Naive thymus-derived CD4-positive, alpha-beta T cell (primary cell): Measurements from ENCODE around the gene NRG3. TPM values are rescaled to one million over a fixed set of nuclear protein-coding genes. Genes with fewer than 3 reads are reported as not detected.

Experiments
- ATAC-seq: fragments of 150-1000 bp; cut with Tn5 transposase; 2 replicates; pipeline ENCODE4 v1.10.0; 2021; ENCODE audit warnings: mild to moderate bottlenecking, moderate library complexity
- CTCF ChIA-PET: fragments of 350-600 bp; sonication (Branson Sonifier 250); formaldehyde crosslinking; loops from one replicate; lab custom pipeline; 2021; ENCODE audit warnings: antibody characterized with exemption; lab: Charles Lee
- POLR2A ChIA-PET: fragments of 350-600 bp; sonication (Branson Sonifier 250); formaldehyde crosslinking; loops from one replicate; lab custom pipeline; 2021; ENCODE audit warnings: antibody characterized with exemption, inconsistent platforms; lab: Charles Lee
- DNase-seq, 9 donors: peaks; one replicate each; pipeline versions ENCODE4 v3.0.0 to v3.0.0-alpha.2; 2020 to 2022; ENCODE audit warnings: mixed read lengths in 1 of 9
- H3K27ac ChIP-seq: one replicate; pipeline ENCODE4 v1.7.0; 2013; ENCODE audit warnings: mild to moderate bottlenecking, low read depth, low read length, moderate library complexity
- H3K27me3 ChIP-seq, 2 donors: one replicate each; pipeline ENCODE4 v1.7.0; 2013; ENCODE audit warnings: low read length in 2 of 2, mild to moderate bottlenecking in 2 of 2, moderate library complexity in 2 of 2; ENCODE audit not compliant: control insufficient read depth in 2 of 2, insufficient read depth in 2 of 2
- H3K36me3 ChIP-seq, 3 experiments: 1 replicate in 2 of 3; 2 replicates in 1 of 3; pipeline ENCODE4 v1.7.0; 2013; ENCODE audit warnings: low read length in 3 of 3, mild to moderate bottlenecking in 3 of 3, moderate library complexity in 1 of 3; ENCODE audit not compliant: insufficient read depth in 3 of 3, control insufficient read depth in 2 of 3
- H3K4me1 ChIP-seq, 2 donors: one replicate each; pipeline ENCODE4 v1.7.0; 2013; ENCODE audit warnings: low read length in 2 of 2, mild to moderate bottlenecking in 2 of 2, moderate library complexity in 1 of 2; ENCODE audit not compliant: control insufficient read depth in 2 of 2, insufficient read depth in 2 of 2
- H3K4me3 ChIP-seq: 2 replicates; pipeline ENCODE4 v1.7.0; 2013; ENCODE audit warnings: mild to moderate bottlenecking, low read length
- H3K9me3 ChIP-seq, 3 experiments: 1 replicate in 2 of 3; 2 replicates in 1 of 3; pipeline ENCODE4 v1.7.0; 2013; ENCODE audit warnings: low read length in 3 of 3; ENCODE audit not compliant: control insufficient read depth in 2 of 3
- H3K27ac Mint-ChIP-seq, 9 donors: one replicate each; pipeline ENCODE4 v1.8.0; 2020 to 2022; ENCODE audit warnings: mixed read lengths in 9 of 9, mild to moderate bottlenecking in 8 of 9, moderate library complexity in 5 of 9, inconsistent platforms in 2 of 9
- H3K27me3 Mint-ChIP-seq, 5 donors: one replicate each; pipeline ENCODE4 v1.8.0; 2021 to 2022; ENCODE audit warnings: mixed read lengths in 5 of 5, mild to moderate bottlenecking in 1 of 5
- H3K36me3 Mint-ChIP-seq, 5 donors: one replicate each; pipeline ENCODE4 v1.8.0; 2020 to 2022; ENCODE audit warnings: mixed read lengths in 5 of 5, mild to moderate bottlenecking in 3 of 5, inconsistent platforms in 1 of 5
- H3K4me1 Mint-ChIP-seq, 7 donors: one replicate each; pipeline ENCODE4 v1.8.0; 2020 to 2022; ENCODE audit warnings: mixed read lengths in 7 of 7, mild to moderate bottlenecking in 3 of 7, inconsistent platforms in 1 of 7
- H3K4me3 Mint-ChIP-seq, 10 donors: one replicate each; pipeline ENCODE4 v1.8.0; 2020 to 2022; ENCODE audit warnings: mild to moderate bottlenecking in 10 of 10, mixed read lengths in 10 of 10, moderate library complexity in 6 of 10, inconsistent platforms in 2 of 10
- H3K9me3 Mint-ChIP-seq, 11 donors: one replicate each; pipeline ENCODE4 v1.8.0; 2020 to 2022; ENCODE audit warnings: mixed read lengths in 11 of 11, mild to moderate bottlenecking in 4 of 11, inconsistent platforms in 1 of 11, moderate library complexity in 1 of 11
- intact Hi-C, 2 donors: fragments of 100-400 bp; cut with micrococcal nuclease; formaldehyde crosslinking; loops; one replicate each; pipeline ENCODE4 v1.15.1; 2023
- polyA plus RNA-seq, 2 donors: library from polyadenylated mRNA; unstranded; fragments of 300-500 nt; fragmentation: Illumina TruSeq; gene quantifications; one replicate each; pipeline ENCODE4 v1.2.3, GENCODE V29; 2021
- total RNA-seq, 6 experiments: library from RNA in 5 of 6; stranded (reverse) in 5 of 6; gene quantifications; 1 replicate in 5 of 6; 2 replicates in 1 of 6; pipeline ENCODE4 v1.2.3 and lab custom pipeline; 2021 to 2026

The NRG3 gene
- total and polyA plus RNA-seq, 7 experiments from 2014 or later = not detected

- Mint-ChIP-seq H3K4me1 (no peaks in the 10 kb centered on the region), H3K4me3 (no peak overlapping the region), H3K36me3 (no peaks in the 10 kb centered on the region), H3K9me3 (peaks cover 0 to 18% (median 3%) of the 10 kb centered on the region in 11 donors), H3K27ac (no peak overlapping the region), H3K27me3 (no peaks in the 10 kb centered on the region)
- DNase-seq (no peak), ATAC-seq (no peak)
- no peaks in the 10 kb centered on the region for H3K27me3 ChIP-seq
- intact Hi-C loops = no loop called here
- no peaks in the 10 kb centered on the region for H3K4me1 ChIP-seq
- ChIA-PET CTCF (no interaction called here), POLR2A (no interaction called here)
- H3K27ac ChIP-seq = no peak overlapping the region
- H3K36me3 ChIP-seq = no peaks in the 10 kb centered on the region
- H3K9me3 ChIP-seq = no peaks in the 10 kb centered on the region
- H3K4me3 ChIP-seq = no peak overlapping the region
These were observed 990.4 kb downstream of the NRG3 start for GRCh38 chr10:82865366-82865765.

GRCh38 chr10:82866424-82867020 lies 991.5 kb downstream of the NRG3 start:
- Mint-ChIP-seq H3K27me3 (no peaks in the 10 kb centered on the region), H3K36me3 (no peaks in the 10 kb centered on the region), H3K9me3 (peaks cover 0 to 16% (median 3%) of the 10 kb centered on the region in 11 donors), H3K4me3 (no peak overlapping the region), H3K4me1 (no peaks in the 10 kb centered on the region), H3K27ac (no peak overlapping the region)
- H3K4me3 ChIP-seq = no peak overlapping the region
- H3K9me3 ChIP-seq = no peaks in the 10 kb centered on the region
- no peaks in the 10 kb centered on the region for H3K27me3 ChIP-seq
- H3K36me3 ChIP-seq = no peaks in the 10 kb centered on the region
- ATAC-seq = no peak
- intact Hi-C loops = no loop called here
- no peak overlapping the region for H3K27ac ChIP-seq
- ChIA-PET CTCF (no interaction called here), POLR2A (no interaction called here)
- no peaks in the 10 kb centered on the region for H3K4me1 ChIP-seq
- no peak for DNase-seq

- intact Hi-C loops = no loop called here
- H3K36me3 Mint-ChIP-seq = no peaks in the 10 kb centered on the region
- no peak overlapping the region for H3K27ac Mint-ChIP-seq
- no peak overlapping the region for H3K27ac ChIP-seq
- H3K27me3 Mint-ChIP-seq = no peaks in the 10 kb centered on the region
- peaks cover 0 to 11% (median 3%) of the 10 kb centered on the region in 11 donors for H3K9me3 Mint-ChIP-seq
- no peak overlapping the region for H3K4me3 ChIP-seq
- DNase-seq = no peak
- H3K4me1 Mint-ChIP-seq = no peaks in the 10 kb centered on the region
- POLR2A ChIA-PET = no interaction called here
- no peaks in the 10 kb centered on the region for H3K9me3 ChIP-seq
- no peaks in the 10 kb centered on the region for H3K4me1 ChIP-seq
- ATAC-seq = no peak
- H3K4me3 Mint-ChIP-seq = no peak overlapping the region
- no peaks in the 10 kb centered on the region for H3K27me3 ChIP-seq
- CTCF ChIA-PET = no interaction called here
- no peaks in the 10 kb centered on the region for H3K36me3 ChIP-seq
These were observed 992.1 kb downstream of the NRG3 start for GRCh38 chr10:82867056-82867455.

GRCh38 chr10:82874671-82875070 lies 999.7 kb downstream of the NRG3 start:
- Histone ChIP-seq H3K4me1 (no peaks in the 10 kb centered on the region), H3K4me3 (no peak overlapping the region), H3K27ac (no peak overlapping the region), H3K36me3 (no peaks in the 10 kb centered on the region), H3K27me3 (no peaks in the 10 kb centered on the region), H3K9me3 (no peaks in the 10 kb centered on the region)
- H3K27me3 Mint-ChIP-seq = no peaks in the 10 kb centered on the region
- H3K4me1 Mint-ChIP-seq = no peaks in the 10 kb centered on the region
- H3K4me3 Mint-ChIP-seq = no peak overlapping the region
- no peak overlapping the region for H3K27ac Mint-ChIP-seq
- ChIA-PET POLR2A (no interaction called here), CTCF (no interaction called here)
- intact Hi-C loops = no loop called here
- H3K36me3 Mint-ChIP-seq = no peaks in the 10 kb centered on the region
- peaks cover 0 to 11% (median 1%) of the 10 kb centered on the region in 11 donors for H3K9me3 Mint-ChIP-seq
- DNase-seq (no peak), ATAC-seq (no peak)

- H3K4me3 Mint-ChIP-seq = no peak overlapping the region
- CTCF ChIA-PET = no interaction called here
- no peaks in the 10 kb centered on the region for H3K4me1 Mint-ChIP-seq
These were observed 1005.8 kb downstream of the NRG3 start for GRCh38 chr10:82880776-82881290.

GRCh38 chr10:82882722-82883121 lies 1007.7 kb downstream of the NRG3 start:
- Histone ChIP-seq H3K4me1 (no peaks in the 10 kb centered on the region), H3K9me3 (no peaks in the 10 kb centered on the region), H3K36me3 (no peaks in the 10 kb centered on the region), H3K4me3 (no peak overlapping the region), H3K27ac (no peak overlapping the region), H3K27me3 (no peaks in the 10 kb centered on the region)
- H3K27me3 Mint-ChIP-seq = no peaks in the 10 kb centered on the region
- DNase-seq (no peak), ATAC-seq (no peak)
- ChIA-PET POLR2A (no interaction called here), CTCF (no interaction called here)
- H3K27ac Mint-ChIP-seq = no peak overlapping the region
- no peaks in the 10 kb centered on the region for H3K4me1 Mint-ChIP-seq
- no peak overlapping the region for H3K4me3 Mint-ChIP-seq
- peaks cover 0 to 13% (median 5%) of the 10 kb centered on the region in 11 donors for H3K9me3 Mint-ChIP-seq
- H3K36me3 Mint-ChIP-seq = no peaks in the 10 kb centered on the region
- intact Hi-C loops = no loop called here

More at GRCh38 chr10:82880776-82881290, 1005.8 kb downstream of the NRG3 start:
- Histone ChIP-seq H3K27me3 (no peaks in the 10 kb centered on the region), H3K4me1 (no peaks in the 10 kb centered on the region), H3K27ac (no peak overlapping the region), H3K36me3 (no peaks in the 10 kb centered on the region), H3K9me3 (no peaks in the 10 kb centered on the region), H3K4me3 (no peak overlapping the region)
- ATAC-seq (no peak), DNase-seq (no peak)
- Mint-ChIP-seq H3K27me3 (no peaks in the 10 kb centered on the region), H3K9me3 (peaks cover 0 to 14% (median 4%) of the 10 kb centered on the region in 11 donors), H3K36me3 (no peaks in the 10 kb centered on the region), H3K27ac (no peak overlapping the region)
- intact Hi-C loops = no loop called here
- POLR2A ChIA-PET = no interaction called here

GRCh38 chr10:82883603-82884002 lies 1008.6 kb downstream of the NRG3 start:
- no peak overlapping the region for H3K27ac ChIP-seq
- no peaks in the 10 kb centered on the region for H3K27me3 ChIP-seq
- no peaks in the 10 kb centered on the region for H3K36me3 Mint-ChIP-seq
- no peak overlapping the region for H3K27ac Mint-ChIP-seq
- no peaks in the 10 kb centered on the region for H3K9me3 ChIP-seq
- ChIA-PET CTCF (interaction anchor here (0.6 kb wide), 1 partner anchor 121 kb away, joined by 7 read pairs; no protein-coding TSS in a partner anchor), POLR2A (no interaction called here)
- no peak overlapping the region for H3K4me3 ChIP-seq
- no peaks in the 10 kb centered on the region for H3K4me1 ChIP-seq
- no peaks in the 10 kb centered on the region for H3K36me3 ChIP-seq
- no peaks in the 10 kb centered on the region for H3K27me3 Mint-ChIP-seq
- intact Hi-C loops = no loop called here
- no peak for ATAC-seq
- no peaks in the 10 kb centered on the region for H3K4me1 Mint-ChIP-seq
- H3K4me3 Mint-ChIP-seq = no peak overlapping the region
- H3K9me3 Mint-ChIP-seq = peaks cover 0 to 11% (median 4%) of the 10 kb centered on the region in 11 donors
- no peak for DNase-seq
